ENCODE data around the gene LURAP1L. TPM values are rescaled to one million over a fixed set of nuclear protein-coding genes. Genes with fewer than 3 reads are reported as not detected.

The LURAP1L gene
- total RNA-seq, 4 donors from 2014 or later: 11.4 to 28.8 (median 23.9) TPM

GRCh38 chr9:12843735-12844134, 68.9 kb downstream of the LURAP1L start:
- H3K27me3 ChIP-seq: no peaks in the 10 kb centered on the region
- WGBS: 69% methylated on average over 4 of the region's 4 CpGs
- intact Hi-C loops (cut with DNase I): no loop called here
- DNase-seq (ENCODE audit: extremely low spot score): no peak
- no peaks in the 10 kb centered on the region for H3K9me3 ChIP-seq
- no peak overlapping the region for H3K4me3 ChIP-seq
- peaks cover 0 to 8% (median under 1%) of the 10 kb centered on the region in 4 donors for H3K4me1 ChIP-seq
- peak overlapping the region in 1 of 4 donors; percentile 28 for H3K27ac ChIP-seq (replicated peaks in 1 of 4)
- no peak for TF ChIP-seq CTCF (IDR thresholded peaks at IDR 0.05)
- no peak for TF ChIP-seq POLR2AphosphoS5 (IDR thresholded peaks at IDR 0.05)
- no peak for TF ChIP-seq EP300 (IDR thresholded peaks at IDR 0.05)
- no peak for TF ChIP-seq POLR2A (IDR thresholded peaks at IDR 0.05; ENCODE audit: low read depth)
- H3K36me3 ChIP-seq: no peaks in the 10 kb centered on the region

DNA sequence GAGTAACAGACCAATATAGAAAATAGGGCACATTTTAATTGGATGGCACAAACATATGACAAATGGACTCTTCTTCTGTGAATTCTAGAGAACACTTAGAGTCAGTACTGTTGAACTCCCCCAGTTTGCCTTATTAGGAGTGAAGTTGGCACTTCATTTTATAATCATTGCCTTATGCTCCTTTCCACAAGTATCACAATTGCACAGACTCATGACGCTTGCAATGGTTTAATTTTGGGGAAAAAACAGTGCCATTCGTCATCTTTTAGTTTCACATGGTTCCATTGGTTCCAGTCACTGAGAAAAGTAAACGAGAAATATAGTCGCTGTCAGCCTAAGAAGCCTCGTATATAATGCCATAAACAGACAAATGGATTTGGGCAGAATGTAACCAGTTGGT, 71.2 kb downstream of the LURAP1L start:
- intact Hi-C loops (cut with DNase I): no loop called here
- Histone ChIP-seq H3K27ac (replicated peaks in 1 of 4) (no peak overlapping the region), H3K36me3 (no peaks in the 10 kb centered on the region), H3K4me1 (peaks cover 0 to 6% (median 0%) of the 10 kb centered on the region in 4 donors), H3K27me3 (no peaks in the 10 kb centered on the region), H3K9me3 (no peaks in the 10 kb centered on the region), H3K4me3 (no peak overlapping the region)
- TF ChIP-seq POLR2A (IDR thresholded peaks at IDR 0.05; ENCODE audit: low read depth) (no peak), CTCF (IDR thresholded peaks at IDR 0.05) (no peak), POLR2AphosphoS5 (IDR thresholded peaks at IDR 0.05) (no peak), EP300 (IDR thresholded peaks at IDR 0.05) (no peak)
- no peak for DNase-seq (ENCODE audit: extremely low spot score)
- WGBS: 62% methylated on average over 5 of the region's 5 CpGs

DNA sequence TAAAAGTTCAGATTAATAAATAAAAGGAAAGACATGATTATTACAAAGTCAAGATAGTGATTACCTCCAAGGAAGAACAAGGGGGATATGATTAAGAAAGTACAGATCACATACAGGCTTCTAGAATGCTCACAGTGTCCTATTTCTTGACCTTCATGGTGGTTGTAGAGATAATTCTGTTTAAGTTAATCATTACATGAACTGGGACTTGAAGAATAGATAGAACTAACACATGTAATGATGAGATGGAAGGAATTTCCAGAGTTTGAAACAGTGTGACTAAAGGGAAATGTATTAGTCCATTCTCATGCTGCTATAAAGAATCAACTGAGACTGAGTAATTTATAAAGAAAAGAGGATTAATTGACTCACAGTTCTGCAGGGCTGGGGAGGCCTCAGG, 72.7 kb downstream of the LURAP1L start:
- no peak overlapping the region for H3K4me3 ChIP-seq
- no peaks in the 10 kb centered on the region for H3K27me3 ChIP-seq
- peaks cover 0 to 6% (median 0%) of the 10 kb centered on the region in 4 donors for H3K4me1 ChIP-seq
- H3K36me3 ChIP-seq: no peaks in the 10 kb centered on the region
- H3K27ac ChIP-seq (replicated peaks in 1 of 4): no peak overlapping the region
- no peak for DNase-seq (ENCODE audit: extremely low spot score)
- intact Hi-C loops (cut with DNase I): no loop called here
- TF ChIP-seq POLR2AphosphoS5 (IDR thresholded peaks at IDR 0.05): no peak
- TF ChIP-seq EP300 (IDR thresholded peaks at IDR 0.05): no peak
- TF ChIP-seq POLR2A (IDR thresholded peaks at IDR 0.05; ENCODE audit: low read depth): no peak
- TF ChIP-seq CTCF (IDR thresholded peaks at IDR 0.05): no peak
- no peaks in the 10 kb centered on the region for H3K9me3 ChIP-seq

DNA sequence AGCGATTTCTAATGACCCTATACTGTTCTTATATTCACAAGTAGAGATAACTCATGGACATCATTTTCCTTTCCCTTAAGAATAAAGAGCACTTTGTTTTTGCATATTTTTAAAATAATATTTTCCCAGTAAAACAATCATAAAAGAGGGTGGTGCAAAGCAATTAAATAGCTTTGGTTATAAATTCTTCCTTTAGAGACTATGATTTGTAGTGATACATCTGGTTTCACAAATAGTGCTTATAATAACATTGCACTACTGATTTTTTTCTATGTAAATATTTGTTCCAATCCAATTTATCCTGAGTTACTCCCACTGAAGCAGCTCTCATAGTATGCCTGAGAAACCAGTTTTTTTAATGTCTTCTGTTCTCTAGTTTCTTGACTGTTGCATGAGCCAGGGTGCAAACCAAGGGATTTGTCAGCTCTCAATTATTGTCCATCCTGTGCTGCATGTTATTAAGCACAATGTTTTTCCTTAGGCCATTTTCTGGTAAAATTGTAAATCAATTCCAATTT, 74.7 kb downstream of the LURAP1L start:
- no peaks in the 10 kb centered on the region for H3K36me3 ChIP-seq
- peaks cover 0 to 6% (median 0%) of the 10 kb centered on the region in 4 donors for H3K4me1 ChIP-seq
- 89% methylated on average over 1 of the region's 1 CpG for WGBS
- no peak overlapping the region for H3K4me3 ChIP-seq
- H3K27me3 ChIP-seq: no peaks in the 10 kb centered on the region
- TF ChIP-seq POLR2AphosphoS5 (IDR thresholded peaks at IDR 0.05) (no peak), EP300 (IDR thresholded peaks at IDR 0.05) (no peak), CTCF (IDR thresholded peaks at IDR 0.05) (no peak), POLR2A (IDR thresholded peaks at IDR 0.05; ENCODE audit: low read depth) (no peak)
- no peak for DNase-seq (ENCODE audit: extremely low spot score)
- no peak overlapping the region for H3K27ac ChIP-seq (replicated peaks in 1 of 4)
- intact Hi-C loops (cut with DNase I): no loop called here
- H3K9me3 ChIP-seq: no peaks in the 10 kb centered on the region
